SH-SY5Y (cell line): ENCODE data around the gene NFKB1.

ENCODE experiments used
- GATA2 ChIP-seq: IDR thresholded peaks from 2 replicates; pipeline ENCODE4 v1.6.1; 2011; ENCODE audit warnings: mild to moderate bottlenecking, low read depth, low read length
- GATA3 ChIP-seq: IDR thresholded peaks from 2 replicates; pipeline ENCODE4 v1.6.1; 2011; ENCODE audit warnings: low read depth, mild to moderate bottlenecking, low read length, moderate library complexity

- TF ChIP-seq GATA2 (no peak), GATA3 (no peak)
Observed at GRCh38 chr4:102517753-102518152, 16.6 kb downstream of the NFKB1 start.
